ENCODE results near the gene CEP41. TPM values are rescaled to one million over a fixed set of nuclear protein-coding genes. Genes with fewer than 3 reads are reported as not detected.
A peak's percentile ranks its signal among the peaks of the same experiment; 100 is the strongest.

CEP41 gene
- total RNA-seq, 4 donors from 2014 or later: 1.5 to 22.3 (median 8.3) TPM

GRCh38 chr7:130444234-130444633 lies 3.4 kb upstream of the CEP41 start:
- Histone ChIP-seq H3K4me3 (no peak overlapping the region), H3K27ac (peak overlapping the region; percentile 58 to 61), H3K36me3 (no peaks in the 10 kb centered on the region), H3K9me3 (peaks cover 0 to 3% of the 10 kb centered on the region in 2 donors), H3K27me3 (no peaks in the 10 kb centered on the region), H3K4me1 (peaks cover 0 to 5% of the 10 kb centered on the region in 2 donors)
- intact Hi-C loops (cut with DNase I; ENCODE audit: low total_unique reads): no loop called here
- TF ChIP-seq POLR2A (IDR thresholded peaks at IDR 0.05) (no peak), CTCF (IDR thresholded peaks at IDR 0.05) (no peak)
- peak in 1 of 2 donors; percentile 31 for DNase-seq

- no peaks in the 10 kb centered on the region for H3K9me3 ChIP-seq
- TF ChIP-seq POLR2A (IDR thresholded peaks at IDR 0.05) (no peak), CTCF (IDR thresholded peaks at IDR 0.05) (no peak)
- peaks cover 0 to 5% of the 10 kb centered on the region in 2 donors for H3K4me1 ChIP-seq
- DNase-seq: no peak
- H3K27ac ChIP-seq: no peak overlapping the region
- no peak overlapping the region for H3K4me3 ChIP-seq
- no peaks in the 10 kb centered on the region for H3K36me3 ChIP-seq
- intact Hi-C loops (cut with DNase I; ENCODE audit: low total_unique reads): no loop called here
- no peaks in the 10 kb centered on the region for H3K27me3 ChIP-seq
Measured at GRCh38 chr7:130442601-130443000, 1.8 kb upstream of the CEP41 start.

- Histone ChIP-seq H3K27ac (peak overlapping the region; percentile 85 to 87), H3K36me3 (no peaks in the 10 kb centered on the region), H3K27me3 (no peaks in the 10 kb centered on the region), H3K4me1 (peaks cover 0 to 5% of the 10 kb centered on the region in 2 donors), H3K4me3 (peak overlapping the region; percentile 62 to 68), H3K9me3 (no peaks in the 10 kb centered on the region)
- DNase-seq: no peak
- TF ChIP-seq POLR2A (IDR thresholded peaks at IDR 0.05) (no peak), CTCF (IDR thresholded peaks at IDR 0.05) (no peak)
- intact Hi-C loops (cut with DNase I; ENCODE audit: low total_unique reads): no loop called here
Measured at GRCh38 chr7:130441408-130441869, 623 bp upstream of the CEP41 start.

GRCh38 chr7:130436253-130436652 lies 4.6 kb downstream of the CEP41 start:
- no peaks in the 10 kb centered on the region for H3K4me1 ChIP-seq
- H3K27me3 ChIP-seq: no peaks in the 10 kb centered on the region
- H3K9me3 ChIP-seq: no peaks in the 10 kb centered on the region
- H3K27ac ChIP-seq: no peak overlapping the region
- no peak overlapping the region for H3K4me3 ChIP-seq
- intact Hi-C loops (cut with DNase I; ENCODE audit: low total_unique reads): no loop called here
- TF ChIP-seq CTCF (IDR thresholded peaks at IDR 0.05) (no peak), POLR2A (IDR thresholded peaks at IDR 0.05) (no peak)
- no peak for DNase-seq
- H3K36me3 ChIP-seq: no peaks in the 10 kb centered on the region

GRCh38 chr7:130435311-130435854 lies 5.4 kb downstream of the CEP41 start:
- no peaks in the 10 kb centered on the region for H3K4me1 ChIP-seq
- no peaks in the 10 kb centered on the region for H3K36me3 ChIP-seq
- TF ChIP-seq CTCF (IDR thresholded peaks at IDR 0.05) (no peak), POLR2A (IDR thresholded peaks at IDR 0.05) (no peak)
- no peaks in the 10 kb centered on the region for H3K9me3 ChIP-seq
- no peak overlapping the region for H3K27ac ChIP-seq
- DNase-seq: no peak
- no peaks in the 10 kb centered on the region for H3K27me3 ChIP-seq
- intact Hi-C loops (cut with DNase I; ENCODE audit: low total_unique reads): no loop called here
- no peak overlapping the region for H3K4me3 ChIP-seq

All from uterus (tissue), 4 donors.